IPS-18c (cell line): Measurements from ENCODE around the gene BCAS2.
"Not testable (repeated sequence)": the region's sequence is repeated elsewhere in the genome, so short reads cannot be mapped to it uniquely, and the experiment has no call there.

ENCODE experiments used
- H3K4me3 ChIP-seq: 2 replicates; pipeline ENCODE4 v1.7.0; 2013; ENCODE audit warnings: low read depth, mild to moderate bottlenecking, low read length, moderate library complexity; ENCODE audit not compliant: insufficient read depth
- H3K9me3 ChIP-seq: one replicate; pipeline ENCODE4 v1.6.1; 2013; ENCODE audit warnings: mild to moderate bottlenecking, low read length, moderate library complexity; ENCODE audit not compliant: control insufficient read depth, insufficient read depth

BCAS2 gene

DNA sequence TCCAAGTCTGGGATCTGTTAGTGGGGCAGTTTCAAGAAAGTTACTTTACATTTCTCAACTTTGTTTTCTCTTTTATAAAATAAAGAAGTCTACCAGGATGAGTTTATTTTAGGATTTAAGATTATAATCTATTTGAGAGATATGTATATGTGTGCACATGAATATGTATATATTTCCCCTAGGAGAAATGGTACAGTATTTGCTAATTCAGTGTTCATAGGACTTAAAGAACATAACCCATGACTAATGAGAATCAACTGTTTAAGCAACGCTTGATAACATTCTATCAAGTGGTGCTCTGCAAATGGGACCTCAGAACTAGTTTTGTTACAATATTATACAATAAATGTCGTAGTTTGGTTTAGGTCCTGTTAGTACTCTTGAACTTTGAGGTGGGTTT, 7.0 kb downstream of the BCAS2 start:
- Histone ChIP-seq H3K4me3 (no peak overlapping the region), H3K9me3 (no peaks in the 10 kb centered on the region)

- no peak overlapping the region for H3K4me3 ChIP-seq
These were observed 17.3 kb downstream of the BCAS2 start for GRCh38 chr1:114564141-114564540.

DNA sequence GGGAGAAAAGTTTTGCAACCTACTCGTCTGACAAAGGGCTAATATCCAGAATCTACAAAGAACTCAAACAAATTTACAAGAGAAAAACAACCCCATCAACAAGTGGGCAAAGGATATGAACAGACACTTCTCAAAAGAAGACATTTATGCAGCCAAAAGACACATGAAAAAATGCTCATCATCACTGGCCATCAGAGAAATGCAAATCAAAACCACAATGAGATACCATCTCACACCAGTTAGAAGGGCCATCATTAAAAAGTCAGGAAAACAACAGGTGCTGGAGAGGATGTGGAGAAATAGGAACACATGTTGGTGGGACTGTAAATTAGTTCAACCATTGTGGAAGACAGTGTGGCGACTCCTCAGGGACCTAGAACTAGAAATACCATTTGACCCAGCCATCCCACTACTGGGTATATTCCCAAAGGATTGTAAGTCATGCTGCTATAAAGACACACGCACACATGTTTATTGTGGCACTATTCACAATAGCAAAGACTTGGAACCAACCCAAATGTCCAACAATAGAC, 18.4 kb downstream of the BCAS2 start:
- H3K4me3 ChIP-seq, H3K9me3 ChIP-seq: not testable (repeated sequence)

More at GRCh38 chr1:114564141-114564540, 17.3 kb downstream of the BCAS2 start:
- no peaks in the 10 kb centered on the region for H3K9me3 ChIP-seq

DNA sequence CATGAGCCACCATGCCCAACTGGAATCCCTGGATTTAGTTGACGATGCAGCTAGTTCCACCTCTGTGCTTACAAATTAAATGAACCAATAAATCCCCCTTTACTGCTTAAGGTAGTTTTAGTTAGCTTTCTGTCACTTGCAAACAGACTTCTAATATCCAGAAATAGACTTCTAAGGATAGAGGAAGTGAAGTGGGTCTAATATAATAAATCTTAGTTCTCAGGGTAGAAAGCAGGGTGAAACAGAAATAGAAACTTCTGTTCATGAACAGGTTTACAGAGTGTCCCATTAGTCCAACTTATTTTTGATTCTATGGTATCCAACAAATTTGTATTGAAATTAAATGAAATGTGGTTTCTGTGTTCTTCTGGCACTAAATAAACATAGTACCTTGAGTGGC, 20.1 kb downstream of the BCAS2 start:
- Histone ChIP-seq H3K4me3 (no peak overlapping the region), H3K9me3 (no peaks in the 10 kb centered on the region)

- Histone ChIP-seq H3K4me3 (no peak overlapping the region), H3K9me3 (no peaks in the 10 kb centered on the region)
These were observed 22.1 kb downstream of the BCAS2 start for GRCh38 chr1:114559356-114559755.

GRCh38 chr1:114558544-114558943, 22.9 kb downstream of the BCAS2 start:
- no peaks in the 10 kb centered on the region for H3K9me3 ChIP-seq

DNA sequence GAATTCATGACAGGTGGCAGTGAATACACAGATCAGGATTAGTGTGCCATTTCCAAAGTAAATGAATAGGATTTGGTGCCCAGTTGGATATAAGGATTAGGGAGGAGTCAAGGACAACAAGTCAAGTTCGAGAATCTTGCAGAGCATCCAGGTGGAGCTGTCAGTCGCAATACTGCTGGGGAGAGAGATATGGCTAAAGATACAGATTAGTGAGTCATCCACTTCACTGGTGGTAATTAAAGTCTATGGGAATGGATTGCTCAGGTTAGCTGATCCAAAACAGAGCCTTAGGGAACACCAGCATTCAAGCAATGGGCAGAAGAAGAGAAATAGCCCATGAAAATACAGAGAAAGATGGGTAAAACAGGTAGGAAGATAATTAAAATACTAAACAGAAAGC, 26.8 kb downstream of the BCAS2 start:
- no peaks in the 10 kb centered on the region for H3K9me3 ChIP-seq
- H3K4me3 ChIP-seq: no peak overlapping the region

More at GRCh38 chr1:114558544-114558943, 22.9 kb downstream of the BCAS2 start:
- no peak overlapping the region for H3K4me3 ChIP-seq

DNA sequence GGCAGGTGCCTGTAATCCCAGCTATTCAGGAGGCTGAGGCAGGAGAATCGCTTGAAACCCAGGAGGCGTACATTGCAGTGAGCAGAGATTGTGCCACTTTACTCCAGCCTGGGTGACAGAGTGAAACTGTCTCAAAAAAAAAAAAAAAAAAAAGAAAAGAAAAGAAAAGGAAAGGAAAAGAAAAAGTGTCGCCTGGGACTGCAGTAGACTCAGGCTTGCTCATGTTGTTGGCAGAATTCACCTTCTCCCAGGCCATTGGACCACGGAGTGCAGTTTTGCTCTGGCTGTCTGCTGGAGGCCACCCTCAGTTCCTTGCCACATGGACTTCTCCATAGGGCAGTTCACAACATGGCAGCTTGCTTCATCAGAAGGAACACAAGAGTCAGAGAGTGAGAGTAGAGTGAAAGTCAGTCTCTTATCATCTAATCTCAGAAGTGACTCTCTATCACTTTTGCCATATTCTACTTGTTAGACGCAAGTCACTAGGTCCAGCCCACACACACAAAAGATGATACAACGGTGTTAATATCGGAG, 29.2 kb downstream of the BCAS2 start:
- H3K9me3 ChIP-seq: no peaks in the 10 kb centered on the region

GRCh38 chr1:114551400-114551799, 30.0 kb downstream of the BCAS2 start:
- Histone ChIP-seq H3K9me3 (no peaks in the 10 kb centered on the region), H3K4me3 (no peak overlapping the region)

More for the DNA sequence above, 29.2 kb downstream of the BCAS2 start:
- no peak overlapping the region for H3K4me3 ChIP-seq

DNA sequence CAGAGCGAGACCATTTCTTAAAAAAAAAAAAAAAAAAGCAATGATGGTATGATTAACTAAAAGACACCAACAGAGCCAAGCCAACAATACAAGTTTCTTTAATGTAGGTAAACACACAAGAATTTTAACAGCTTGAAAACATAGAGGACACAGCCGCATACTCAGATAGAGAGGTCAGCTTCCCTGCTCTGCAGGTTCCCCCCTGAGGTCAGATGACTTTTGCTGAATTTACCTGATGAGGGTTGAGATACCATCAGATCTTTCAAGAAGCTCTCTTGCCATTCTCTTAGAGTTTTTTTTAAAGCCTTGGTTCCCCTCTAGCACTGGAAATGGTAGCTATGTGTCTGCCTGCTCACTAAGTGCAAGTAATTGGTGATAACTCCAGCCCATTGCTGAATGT, 31.1 kb downstream of the BCAS2 start:
- H3K4me3 ChIP-seq: no peak overlapping the region
- H3K9me3 ChIP-seq: no peaks in the 10 kb centered on the region

DNA sequence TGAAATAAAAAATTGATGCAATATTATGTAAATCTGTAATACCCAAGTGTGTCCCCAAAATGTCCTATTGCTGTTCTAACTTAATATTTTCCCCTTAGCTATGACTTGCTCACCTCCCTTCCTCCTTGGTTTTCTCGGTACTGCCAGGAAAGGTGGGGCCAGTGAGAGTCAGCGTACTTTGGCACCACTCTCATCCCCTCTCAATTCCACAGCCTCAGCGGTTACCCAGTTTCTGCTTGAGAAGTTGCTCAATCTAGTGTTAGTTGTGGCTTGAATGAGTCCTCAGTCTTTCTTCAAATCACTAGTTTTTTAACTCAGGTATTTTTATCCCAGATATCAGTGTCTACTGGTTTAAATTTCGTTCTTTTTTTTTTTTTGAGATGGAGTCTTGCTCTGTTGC, 32.3 kb downstream of the BCAS2 start:
- no peaks in the 10 kb centered on the region for H3K9me3 ChIP-seq
- no peak overlapping the region for H3K4me3 ChIP-seq

DNA sequence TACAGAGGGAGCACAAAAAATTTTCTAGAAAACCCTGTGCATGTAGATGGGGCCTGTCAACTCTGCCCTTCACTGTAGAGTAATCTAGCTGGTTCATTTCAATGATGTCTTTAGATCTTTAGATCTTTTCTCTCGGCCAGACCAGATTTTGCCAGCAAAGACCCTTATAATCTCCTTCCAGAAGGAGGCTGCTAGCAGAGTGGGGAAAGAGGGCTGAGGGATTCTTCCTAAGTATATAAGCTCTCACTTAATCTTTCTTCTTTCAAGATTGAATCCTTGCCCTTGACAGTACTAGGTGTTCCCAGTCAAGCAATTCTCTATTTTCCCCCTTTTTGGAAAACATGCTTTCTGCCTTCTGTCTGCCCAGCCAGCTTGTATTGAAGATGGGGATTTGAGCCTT, 34.3 kb downstream of the BCAS2 start:
- Histone ChIP-seq H3K4me3 (no peak overlapping the region), H3K9me3 (no peaks in the 10 kb centered on the region)

GRCh38 chr1:114545796-114546195, 35.6 kb downstream of the BCAS2 start:
- H3K9me3 ChIP-seq: no peaks in the 10 kb centered on the region

GRCh38 chr1:114545315-114545714, 36.1 kb downstream of the BCAS2 start:
- H3K9me3 ChIP-seq: no peaks in the 10 kb centered on the region
- H3K4me3 ChIP-seq: no peak overlapping the region

More at GRCh38 chr1:114545796-114546195, 35.6 kb downstream of the BCAS2 start:
- H3K4me3 ChIP-seq: no peak overlapping the region

DNA sequence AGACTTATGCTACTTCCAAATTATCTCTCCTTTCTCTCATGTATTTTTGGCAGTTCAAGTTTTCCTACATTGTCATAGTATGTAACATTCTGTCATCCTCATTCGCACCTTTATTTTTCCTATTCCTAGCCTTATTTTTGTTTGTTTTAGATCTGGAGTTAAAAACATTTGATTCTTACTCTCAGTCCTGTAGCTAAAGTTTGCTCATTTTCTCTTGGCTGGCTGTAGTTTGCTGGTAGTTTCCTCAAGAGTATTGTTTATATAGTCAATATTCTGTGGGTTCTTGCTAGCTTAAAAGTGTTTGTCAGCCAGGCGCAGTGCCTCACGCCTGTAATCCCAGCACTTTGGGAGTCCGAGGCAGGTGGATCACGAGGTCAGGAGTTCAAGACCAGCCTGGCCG, 40.6 kb downstream of the BCAS2 start:
- no peak overlapping the region for H3K4me3 ChIP-seq
- H3K9me3 ChIP-seq: no peaks in the 10 kb centered on the region

- Histone ChIP-seq H3K9me3 (no peaks in the 10 kb centered on the region), H3K4me3 (no peak overlapping the region)
These were observed 41.1 kb downstream of the BCAS2 start for GRCh38 chr1:114540272-114540671.

DNA sequence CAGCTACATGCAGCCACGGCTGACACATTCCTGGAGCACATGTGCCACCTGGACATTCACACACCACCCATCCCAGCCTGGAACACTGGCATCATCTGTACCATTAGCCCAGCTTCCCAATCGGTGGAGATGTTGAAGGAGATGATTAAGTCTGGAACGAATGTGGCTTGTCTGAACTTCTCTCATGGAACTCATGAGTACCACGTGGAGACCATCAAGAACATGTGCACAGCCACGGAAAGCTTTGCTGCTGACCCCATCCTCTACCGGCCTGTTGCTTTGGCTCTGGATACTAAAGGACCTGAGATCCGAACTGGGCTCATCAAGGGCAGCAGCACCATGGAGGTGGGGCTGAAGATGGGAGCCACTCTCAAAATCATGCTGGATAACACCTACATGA, 45.4 kb downstream of the BCAS2 start:
- Histone ChIP-seq H3K4me3 (no peak overlapping the region), H3K9me3 (no peaks in the 10 kb centered on the region)

GRCh38 chr1:114535401-114535800, 46.0 kb downstream of the BCAS2 start:
- Histone ChIP-seq H3K9me3 (no peaks in the 10 kb centered on the region), H3K4me3 (no peak overlapping the region)

- H3K4me3 ChIP-seq: no peak overlapping the region
- no peaks in the 10 kb centered on the region for H3K9me3 ChIP-seq
These were observed 50.3 kb downstream of the BCAS2 start for GRCh38 chr1:114531094-114531493.
